ENCODE results near the gene DYRK3.

DNA sequence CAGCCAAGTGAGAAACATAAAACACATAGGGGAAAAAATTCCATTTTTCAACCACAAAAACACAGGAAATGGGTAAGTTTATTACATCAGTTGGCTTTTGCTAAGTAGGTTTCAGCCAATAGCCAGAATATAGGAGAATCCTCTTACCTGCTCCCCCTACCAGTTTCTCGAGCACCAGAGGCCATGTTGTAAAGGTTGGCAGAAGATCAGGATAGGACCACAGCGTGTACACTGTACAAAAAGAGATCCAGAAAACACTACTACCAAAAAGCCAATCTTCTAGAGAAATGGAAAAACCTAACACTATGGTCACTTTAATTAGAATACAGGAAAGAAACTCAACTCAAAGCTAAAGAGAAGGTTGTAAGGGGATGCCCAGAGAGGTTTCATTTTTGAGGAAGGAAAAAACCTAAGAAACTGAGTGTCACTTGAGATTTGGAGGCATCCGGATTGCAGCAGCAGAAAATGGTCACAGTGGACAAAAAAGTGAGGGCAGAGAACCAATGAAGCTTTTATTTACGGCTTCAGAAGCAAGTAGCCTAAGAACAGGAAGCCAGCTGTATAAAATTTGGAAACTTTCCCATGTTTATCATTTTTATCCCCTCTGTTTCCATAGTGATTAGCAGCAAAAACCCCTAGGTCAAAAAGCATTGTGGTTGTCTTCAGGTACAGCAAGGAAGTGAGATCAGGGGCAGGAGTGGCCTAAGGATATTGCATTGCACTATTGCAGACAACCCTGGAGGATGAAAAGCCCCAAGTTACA, 25.9 kb upstream of the DYRK3 start:
- TF ChIP-seq POLR2A (IDR thresholded peaks at IDR 0.05; ENCODE audit: low read length) (no peak), GATA1 (IDR thresholded peaks at IDR 0.05; ENCODE audit: low read depth, low read length) (no peak)
